C4-2B (cell line): Measurements from ENCODE around the gene LTBP4.
"Not testable (repeated sequence)": the region's sequence is repeated elsewhere in the genome, so short reads cannot be mapped to it uniquely, and the experiment has no call there.

Experiments used
- H3K27ac ChIP-seq: fragments of 450-650 bp; 2 replicates; pipeline ENCODE4 v1.5.1; 2017
- ZFX ChIP-seq: fragments of 450-650 bp; IDR thresholded peaks from 2 replicates; pipeline ENCODE4 v1.6.1; 2017
- TF ChIP-seq, protein P1 (sequence below): fragments of 450-650 bp; conservative IDR thresholded peaks from 2 replicates; pipeline ENCODE4 v1.5.1; 2017; ENCODE audit warnings: mild to moderate bottlenecking

Gene LTBP4

DNA sequence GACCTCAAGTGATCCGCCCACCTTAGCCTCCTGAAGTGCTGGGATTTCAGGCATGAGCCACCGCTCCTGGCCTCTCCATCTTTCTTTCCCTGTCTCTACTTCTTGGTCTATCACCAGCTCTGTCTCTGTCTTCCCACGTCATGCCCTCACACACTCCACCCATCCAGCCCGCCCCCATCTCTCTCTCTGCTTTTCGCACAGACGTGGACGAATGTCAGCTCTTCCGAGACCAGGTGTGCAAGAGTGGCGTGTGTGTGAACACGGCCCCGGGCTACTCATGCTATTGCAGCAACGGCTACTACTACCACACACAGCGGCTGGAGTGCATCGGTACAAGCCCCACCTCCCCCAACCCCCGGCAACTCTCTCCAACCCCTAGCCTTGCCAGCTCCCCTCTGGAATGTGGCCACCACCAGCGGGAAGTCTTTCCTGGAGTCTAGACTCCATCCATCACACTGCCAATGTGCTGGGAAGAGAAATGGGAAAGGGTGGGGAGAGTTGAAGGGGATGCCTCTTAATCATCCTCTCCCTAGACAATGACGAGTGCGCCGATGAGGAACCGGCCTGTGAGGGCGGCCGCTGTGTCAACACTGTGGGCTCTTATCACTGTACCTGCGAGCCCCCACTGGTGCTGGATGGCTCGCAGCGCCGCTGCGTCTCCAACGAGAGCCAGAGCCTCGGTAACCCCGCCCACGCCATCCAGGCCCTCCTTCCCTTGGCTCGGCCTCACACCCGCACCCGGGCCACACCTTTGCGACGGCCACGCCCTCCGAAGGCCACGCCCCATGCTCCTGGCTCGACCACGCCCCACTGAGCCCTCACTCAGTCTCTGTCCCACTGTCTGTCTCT is 22.5 kb downstream of the LTBP4 start:
- H3K27ac ChIP-seq, result no peak overlapping the region

DNA sequence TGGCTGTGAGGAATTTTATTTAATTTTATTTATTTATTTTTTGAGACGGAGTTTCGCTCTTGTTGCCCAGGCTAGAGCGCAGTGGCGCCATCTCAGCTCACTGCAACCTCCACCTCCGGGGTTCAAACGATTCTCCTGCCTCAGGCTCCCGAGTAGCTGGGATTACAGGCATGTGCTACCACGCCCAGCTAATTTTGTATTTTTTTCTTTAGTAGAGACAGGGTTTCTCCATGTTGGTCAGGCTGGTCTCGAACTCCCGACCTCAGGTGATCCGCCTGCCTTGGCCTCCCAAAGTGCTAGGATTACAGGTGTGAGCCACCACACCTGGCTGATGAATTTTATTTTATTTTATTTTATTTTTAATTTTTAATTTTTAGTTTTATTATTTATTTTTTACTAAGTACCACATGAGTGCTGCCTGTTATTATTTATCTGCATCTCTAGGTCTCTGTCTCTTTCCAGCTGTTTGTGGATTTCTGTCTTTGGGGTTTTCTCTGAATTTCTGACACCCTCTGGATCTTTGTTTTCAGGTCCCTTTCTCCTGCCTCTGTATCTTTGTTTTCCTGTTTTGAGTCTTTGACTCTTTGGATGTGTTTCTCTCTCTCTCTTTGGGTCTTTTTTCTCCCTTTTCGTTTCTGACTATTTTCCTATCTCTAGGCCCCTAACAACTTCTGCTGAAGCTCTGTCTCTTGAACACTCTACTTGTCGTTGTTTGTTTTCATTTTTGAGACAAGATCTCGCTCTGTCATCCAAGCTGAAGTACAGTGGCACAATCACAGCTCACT is 23.4 kb downstream of the LTBP4 start:
- not testable (repeated sequence) for H3K27ac ChIP-seq

More for the DNA sequence above, 22.5 kb downstream of the LTBP4 start:
- TF ChIP-seq, protein P1, sequence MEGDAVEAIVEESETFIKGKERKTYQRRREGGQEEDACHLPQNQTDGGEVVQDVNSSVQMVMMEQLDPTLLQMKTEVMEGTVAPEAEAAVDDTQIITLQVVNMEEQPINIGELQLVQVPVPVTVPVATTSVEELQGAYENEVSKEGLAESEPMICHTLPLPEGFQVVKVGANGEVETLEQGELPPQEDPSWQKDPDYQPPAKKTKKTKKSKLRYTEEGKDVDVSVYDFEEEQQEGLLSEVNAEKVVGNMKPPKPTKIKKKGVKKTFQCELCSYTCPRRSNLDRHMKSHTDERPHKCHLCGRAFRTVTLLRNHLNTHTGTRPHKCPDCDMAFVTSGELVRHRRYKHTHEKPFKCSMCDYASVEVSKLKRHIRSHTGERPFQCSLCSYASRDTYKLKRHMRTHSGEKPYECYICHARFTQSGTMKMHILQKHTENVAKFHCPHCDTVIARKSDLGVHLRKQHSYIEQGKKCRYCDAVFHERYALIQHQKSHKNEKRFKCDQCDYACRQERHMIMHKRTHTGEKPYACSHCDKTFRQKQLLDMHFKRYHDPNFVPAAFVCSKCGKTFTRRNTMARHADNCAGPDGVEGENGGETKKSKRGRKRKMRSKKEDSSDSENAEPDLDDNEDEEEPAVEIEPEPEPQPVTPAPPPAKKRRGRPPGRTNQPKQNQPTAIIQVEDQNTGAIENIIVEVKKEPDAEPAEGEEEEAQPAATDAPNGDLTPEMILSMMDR, result no peak

DNA sequence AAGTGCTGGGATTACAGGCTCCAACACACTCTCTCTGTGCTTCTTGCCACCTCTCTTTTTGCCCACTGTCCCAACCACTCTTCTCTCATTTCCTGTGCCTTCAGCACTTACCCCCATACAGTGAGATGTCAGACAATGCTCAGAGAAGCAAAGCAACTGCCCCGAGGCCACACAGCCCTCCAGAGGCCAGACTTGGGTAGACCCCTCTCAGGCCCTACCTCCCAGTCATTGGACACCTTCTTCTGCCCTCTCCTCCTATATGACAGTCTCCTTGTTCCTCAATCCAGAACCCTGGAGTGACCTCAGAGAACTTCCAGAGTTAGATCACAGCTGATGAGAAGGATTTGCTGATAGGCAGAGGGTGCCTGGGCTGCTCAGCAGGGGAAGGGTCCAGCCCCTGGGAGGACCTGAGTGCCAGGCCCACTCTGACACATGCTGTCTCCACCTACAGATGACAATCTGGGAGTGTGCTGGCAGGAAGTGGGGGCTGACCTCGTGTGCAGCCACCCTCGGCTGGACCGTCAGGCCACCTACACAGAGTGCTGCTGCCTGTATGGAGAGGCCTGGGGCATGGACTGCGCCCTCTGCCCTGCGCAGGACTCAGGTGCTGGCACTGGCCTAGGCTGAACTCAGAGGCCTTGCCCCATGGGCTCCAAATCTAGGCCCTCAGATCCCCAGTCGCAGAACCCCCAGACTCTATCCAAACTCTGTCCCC is 24.4 kb downstream of the LTBP4 start:
- no peak for TF ChIP-seq ZFX
- TF ChIP-seq, protein P1, result no peak

DNA sequence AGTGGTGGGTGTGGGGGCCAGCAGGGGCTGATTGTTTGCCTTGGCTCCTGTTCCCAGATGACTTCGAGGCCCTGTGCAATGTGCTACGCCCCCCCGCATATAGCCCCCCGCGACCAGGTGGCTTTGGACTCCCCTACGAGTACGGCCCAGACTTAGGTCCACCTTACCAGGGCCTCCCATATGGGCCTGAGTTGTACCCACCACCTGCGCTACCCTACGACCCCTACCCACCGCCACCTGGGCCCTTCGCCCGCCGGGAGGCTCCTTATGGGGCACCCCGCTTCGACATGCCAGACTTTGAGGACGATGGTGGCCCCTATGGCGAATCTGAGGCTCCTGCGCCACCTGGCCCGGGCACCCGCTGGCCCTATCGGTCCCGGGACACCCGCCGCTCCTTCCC is 25.7 kb downstream of the LTBP4 start:
- H3K27ac ChIP-seq, result no peak overlapping the region
- TF ChIP-seq, protein P1, result no peak
- TF ChIP-seq ZFX, result no peak

More for the DNA sequence above, 24.4 kb downstream of the LTBP4 start:
- H3K27ac ChIP-seq, result no peak overlapping the region

DNA sequence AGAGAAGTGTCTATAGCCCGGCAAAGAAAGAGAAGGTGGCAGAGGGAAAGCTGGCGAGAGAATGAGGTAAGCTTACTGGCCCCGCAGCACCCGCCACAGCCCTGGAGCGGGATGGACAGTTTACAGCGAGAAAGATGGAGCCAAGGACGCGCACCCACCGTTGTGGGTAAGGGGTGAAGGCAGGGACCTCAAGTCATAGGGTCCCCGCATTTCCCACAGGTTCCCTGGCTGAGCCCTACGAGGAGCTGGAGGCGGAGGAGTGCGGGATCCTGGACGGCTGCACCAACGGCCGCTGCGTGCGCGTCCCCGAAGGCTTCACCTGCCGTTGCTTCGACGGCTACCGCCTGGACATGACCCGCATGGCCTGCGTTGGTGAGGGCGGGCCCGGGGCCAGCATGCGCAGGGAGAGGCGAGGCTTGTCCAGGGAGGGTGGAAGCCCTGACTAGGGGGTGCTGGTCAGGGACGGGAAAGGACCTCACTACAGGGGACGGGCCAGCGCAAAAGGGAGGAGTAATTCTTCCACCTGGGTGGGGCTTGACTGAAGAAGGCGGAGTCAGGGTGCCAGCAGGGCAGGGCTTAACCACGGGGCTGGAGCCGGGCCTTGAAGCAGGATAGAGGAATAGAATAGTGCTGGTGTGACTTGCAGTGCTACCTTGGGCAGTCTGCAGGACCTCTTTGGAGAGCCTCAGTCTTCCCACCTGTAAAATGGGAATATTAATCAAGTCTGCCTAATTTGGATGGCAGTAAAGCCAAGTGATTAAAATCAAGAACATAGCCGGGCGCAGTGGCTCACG is 26.5 kb downstream of the LTBP4 start:
- TF ChIP-seq, protein P1, result no peak
- no peak for TF ChIP-seq ZFX

DNA sequence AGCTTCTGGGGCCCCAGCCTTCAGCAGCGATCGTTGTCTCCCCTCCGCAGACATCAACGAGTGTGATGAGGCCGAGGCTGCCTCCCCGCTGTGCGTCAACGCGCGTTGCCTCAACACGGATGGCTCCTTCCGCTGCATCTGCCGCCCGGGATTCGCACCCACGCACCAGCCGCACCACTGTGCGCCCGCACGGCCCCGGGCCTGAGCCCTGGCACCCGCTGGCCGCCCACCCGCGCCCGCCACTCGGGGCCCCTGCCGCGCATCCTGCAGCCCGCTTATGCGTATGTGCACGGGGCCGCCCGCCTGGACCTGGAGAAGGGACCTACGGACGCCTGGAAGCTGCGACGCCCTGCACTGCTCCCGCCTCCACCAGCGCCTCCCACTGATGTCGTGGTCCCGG is 28.2 kb downstream of the LTBP4 start:
- TF ChIP-seq ZFX, result no peak
- TF ChIP-seq, protein P1, result no peak
- no peak overlapping the region for H3K27ac ChIP-seq

More for the DNA sequence above, 26.5 kb downstream of the LTBP4 start:
- no peak overlapping the region for H3K27ac ChIP-seq

DNA sequence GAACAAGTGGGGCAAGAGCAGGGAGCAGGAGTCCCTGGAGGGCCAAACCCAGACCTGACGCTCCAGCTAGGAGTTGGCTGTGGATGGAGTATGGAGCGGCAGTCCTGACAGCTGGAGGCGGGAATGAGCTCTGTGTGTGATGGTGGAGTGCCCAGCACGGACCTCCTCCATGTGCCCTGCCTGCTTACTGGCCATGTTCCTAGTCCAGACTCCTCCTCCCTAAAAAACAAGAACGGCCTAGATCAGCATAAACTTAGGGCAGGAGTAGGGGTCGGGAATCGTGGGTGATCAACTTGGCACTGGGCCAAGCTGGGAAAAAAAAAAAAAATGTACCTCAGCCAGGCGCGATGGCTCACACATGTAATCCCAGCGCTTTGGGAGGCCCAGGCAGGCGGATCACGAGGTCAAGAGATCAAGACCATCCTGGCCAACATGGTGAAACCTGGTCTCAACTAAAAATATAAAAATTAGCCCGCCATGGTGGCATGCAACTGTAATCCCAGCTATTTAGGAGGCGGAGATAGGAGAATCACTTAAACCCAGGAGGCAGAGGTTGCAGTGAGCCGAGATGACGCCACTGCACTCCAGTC is 29.5 kb downstream of the LTBP4 start:
- TF ChIP-seq, protein P1, result no peak
- TF ChIP-seq ZFX, result no peak
- no peak overlapping the region for H3K27ac ChIP-seq
